ENCODE measurements around the gene MAML3. TPM values are rescaled to one million over a fixed set of nuclear protein-coding genes. Genes with fewer than 3 reads are reported as not detected.

The MAML3 gene
- total and polyA plus RNA-seq, 2 donors: 6.7 to 7.0 TPM

- WGBS: 74% methylated on average over 8 of the region's 8 CpGs
- Histone ChIP-seq H3K27ac (ENCODE audit: low read depth) (no peak overlapping the region), H3K4me1 (ENCODE audit: insufficient read depth) (peaks cover 3% of the 10 kb centered on the region), H3K4me3 (ENCODE audit: low read depth, low read length) (no peak overlapping the region), H3K36me3 (ENCODE audit: insufficient read depth) (no peaks in the 10 kb centered on the region)
- DNase-seq (ENCODE audit: extremely low spot score): no peak
Observed at GRCh38 chr4:140044337-140044902, 109.6 kb downstream of the MAML3 start.

DNA sequence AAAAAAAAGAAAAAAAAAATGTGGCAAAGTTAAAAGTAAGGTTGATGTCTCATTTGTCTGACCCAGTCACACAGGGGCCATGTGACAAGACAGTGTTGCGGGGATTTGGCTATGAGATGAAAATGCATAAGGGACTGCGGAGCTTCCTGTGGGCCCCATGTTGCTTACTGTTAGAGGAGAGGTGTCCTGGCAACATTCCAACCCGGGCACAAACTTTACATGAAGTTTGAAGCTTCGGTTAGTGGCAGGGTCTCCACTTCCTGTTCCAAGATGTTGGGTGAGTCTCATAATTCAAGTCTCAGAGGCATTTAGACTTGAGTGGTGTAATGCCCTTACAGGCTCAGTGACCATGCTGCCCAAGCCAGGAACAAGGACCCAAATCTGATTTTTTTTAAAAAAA is 111.3 kb downstream of the MAML3 start:
- Histone ChIP-seq H3K4me1 (ENCODE audit: insufficient read depth) (peaks cover 3% of the 10 kb centered on the region), H3K27ac (ENCODE audit: low read depth) (no peak overlapping the region), H3K36me3 (ENCODE audit: insufficient read depth) (no peaks in the 10 kb centered on the region), H3K4me3 (ENCODE audit: low read depth, low read length) (no peak overlapping the region)
- WGBS: 82% methylated on average over 4 of the region's 4 CpGs
- no peak for DNase-seq (ENCODE audit: extremely low spot score)

- H3K27ac ChIP-seq (ENCODE audit: low read depth): no peak overlapping the region
- H3K4me1 ChIP-seq (ENCODE audit: insufficient read depth): peaks cover 2% of the 10 kb centered on the region
- H3K36me3 ChIP-seq (ENCODE audit: insufficient read depth): no peaks in the 10 kb centered on the region
- H3K4me3 ChIP-seq (ENCODE audit: low read depth, low read length): no peak overlapping the region
- WGBS: 74% methylated on average over 3 of the region's 3 CpGs
- no peak for DNase-seq (ENCODE audit: extremely low spot score)
Observed at GRCh38 chr4:140038031-140038533, 115.9 kb downstream of the MAML3 start.

GRCh38 chr4:140037353-140038030 is 116.5 kb downstream of the MAML3 start:
- Histone ChIP-seq H3K36me3 (ENCODE audit: insufficient read depth) (no peaks in the 10 kb centered on the region), H3K27ac (ENCODE audit: low read depth) (no peak overlapping the region), H3K4me3 (ENCODE audit: low read depth, low read length) (no peak overlapping the region), H3K4me1 (ENCODE audit: insufficient read depth) (no peaks in the 10 kb centered on the region)
- no peak for DNase-seq (ENCODE audit: extremely low spot score)
- WGBS: 74% methylated on average over 6 of the region's 6 CpGs

GRCh38 chr4:140031706-140032105 is 122.3 kb downstream of the MAML3 start:
- Histone ChIP-seq H3K36me3 (ENCODE audit: insufficient read depth) (no peaks in the 10 kb centered on the region), H3K4me3 (ENCODE audit: low read depth, low read length) (no peak overlapping the region), H3K4me1 (ENCODE audit: insufficient read depth) (no peaks in the 10 kb centered on the region), H3K27ac (ENCODE audit: low read depth) (no peak overlapping the region)
- no peak for DNase-seq (ENCODE audit: extremely low spot score)
- 72% methylated on average over 2 of the region's 2 CpGs for WGBS

GRCh38 chr4:140031061-140031460 is 122.9 kb downstream of the MAML3 start:
- no peak overlapping the region for H3K27ac ChIP-seq (ENCODE audit: low read depth)
- H3K36me3 ChIP-seq (ENCODE audit: insufficient read depth): no peaks in the 10 kb centered on the region
- DNase-seq (ENCODE audit: extremely low spot score): no peak
- WGBS: 74% methylated on average over 6 of the region's 6 CpGs
- H3K4me3 ChIP-seq (ENCODE audit: low read depth, low read length): no peak overlapping the region
- H3K4me1 ChIP-seq (ENCODE audit: insufficient read depth): no peaks in the 10 kb centered on the region

DNA sequence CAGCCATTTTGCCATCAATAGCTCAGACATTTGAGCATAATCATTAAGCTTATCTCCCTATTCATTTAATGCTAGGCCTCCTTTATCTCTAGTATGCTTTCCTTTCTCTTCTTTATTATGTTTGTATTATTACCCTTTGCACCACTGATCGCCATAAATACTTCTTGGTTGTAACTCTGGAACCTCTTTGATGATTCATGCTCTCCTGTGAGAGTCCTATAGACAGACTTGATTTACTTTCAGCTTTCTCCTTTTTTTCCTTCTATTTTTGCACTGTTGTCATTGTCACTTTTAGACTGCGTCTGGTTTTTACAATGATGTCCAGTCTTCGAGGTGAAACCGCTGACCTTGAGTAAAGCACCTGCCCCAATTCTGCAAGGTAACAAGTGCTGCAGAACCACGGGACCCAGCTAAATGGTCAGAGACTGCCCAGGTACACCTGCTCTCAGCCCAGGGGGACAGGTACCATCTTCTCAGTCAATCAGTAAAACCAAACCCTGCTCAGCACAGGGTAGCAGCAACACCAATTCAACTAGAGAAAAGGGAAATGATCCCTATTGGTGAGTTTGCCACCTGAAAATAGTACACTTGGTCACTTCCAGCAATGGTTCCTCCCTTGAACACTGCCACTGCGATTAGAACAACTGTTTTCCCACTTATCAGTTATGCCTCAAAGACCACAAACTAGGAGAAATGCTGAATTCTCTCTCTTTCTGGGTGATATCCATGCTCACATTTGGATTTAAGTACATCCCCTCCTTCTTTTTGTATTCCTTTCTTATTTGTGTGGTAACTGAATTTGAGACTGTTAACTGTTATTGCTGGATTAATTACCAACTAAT is 125.1 kb downstream of the MAML3 start:
- WGBS: 80% methylated on average over 6 of the region's 6 CpGs
- Histone ChIP-seq H3K4me3 (ENCODE audit: low read depth, low read length) (no peak overlapping the region), H3K36me3 (ENCODE audit: insufficient read depth) (no peaks in the 10 kb centered on the region), H3K27ac (ENCODE audit: low read depth) (no peak overlapping the region), H3K4me1 (ENCODE audit: insufficient read depth) (no peaks in the 10 kb centered on the region)
- no peak for DNase-seq (ENCODE audit: extremely low spot score)

- WGBS: 94% methylated on average over 1 of the region's 1 CpG
- no peak for DNase-seq (ENCODE audit: extremely low spot score)
Observed at GRCh38 chr4:140028101-140028500, 125.9 kb downstream of the MAML3 start.

GRCh38 chr4:140027101-140027500 is 126.9 kb downstream of the MAML3 start:
- Histone ChIP-seq H3K27ac (ENCODE audit: low read depth) (no peak overlapping the region), H3K36me3 (ENCODE audit: insufficient read depth) (no peaks in the 10 kb centered on the region), H3K4me3 (ENCODE audit: low read depth, low read length) (no peak overlapping the region), H3K4me1 (ENCODE audit: insufficient read depth) (peaks cover 1% of the 10 kb centered on the region)
- no peak for DNase-seq (ENCODE audit: extremely low spot score)
- WGBS: 84% methylated on average over 5 of the region's 5 CpGs

More at GRCh38 chr4:140028101-140028500, 125.9 kb downstream of the MAML3 start:
- H3K4me3 ChIP-seq (ENCODE audit: low read depth, low read length): no peak overlapping the region
- peaks cover under 1% of the 10 kb centered on the region for H3K4me1 ChIP-seq (ENCODE audit: insufficient read depth)
- H3K27ac ChIP-seq (ENCODE audit: low read depth): no peak overlapping the region
- no peaks in the 10 kb centered on the region for H3K36me3 ChIP-seq (ENCODE audit: insufficient read depth)

- no peak overlapping the region for H3K27ac ChIP-seq (ENCODE audit: low read depth)
- peaks cover 1% of the 10 kb centered on the region for H3K4me1 ChIP-seq (ENCODE audit: insufficient read depth)
- H3K4me3 ChIP-seq (ENCODE audit: low read depth, low read length): no peak overlapping the region
- WGBS: 74% methylated on average over 6 of the region's 6 CpGs
- DNase-seq (ENCODE audit: extremely low spot score): no peak
- H3K36me3 ChIP-seq (ENCODE audit: insufficient read depth): no peaks in the 10 kb centered on the region
Observed at GRCh38 chr4:140025470-140025869, 128.5 kb downstream of the MAML3 start.

DNA sequence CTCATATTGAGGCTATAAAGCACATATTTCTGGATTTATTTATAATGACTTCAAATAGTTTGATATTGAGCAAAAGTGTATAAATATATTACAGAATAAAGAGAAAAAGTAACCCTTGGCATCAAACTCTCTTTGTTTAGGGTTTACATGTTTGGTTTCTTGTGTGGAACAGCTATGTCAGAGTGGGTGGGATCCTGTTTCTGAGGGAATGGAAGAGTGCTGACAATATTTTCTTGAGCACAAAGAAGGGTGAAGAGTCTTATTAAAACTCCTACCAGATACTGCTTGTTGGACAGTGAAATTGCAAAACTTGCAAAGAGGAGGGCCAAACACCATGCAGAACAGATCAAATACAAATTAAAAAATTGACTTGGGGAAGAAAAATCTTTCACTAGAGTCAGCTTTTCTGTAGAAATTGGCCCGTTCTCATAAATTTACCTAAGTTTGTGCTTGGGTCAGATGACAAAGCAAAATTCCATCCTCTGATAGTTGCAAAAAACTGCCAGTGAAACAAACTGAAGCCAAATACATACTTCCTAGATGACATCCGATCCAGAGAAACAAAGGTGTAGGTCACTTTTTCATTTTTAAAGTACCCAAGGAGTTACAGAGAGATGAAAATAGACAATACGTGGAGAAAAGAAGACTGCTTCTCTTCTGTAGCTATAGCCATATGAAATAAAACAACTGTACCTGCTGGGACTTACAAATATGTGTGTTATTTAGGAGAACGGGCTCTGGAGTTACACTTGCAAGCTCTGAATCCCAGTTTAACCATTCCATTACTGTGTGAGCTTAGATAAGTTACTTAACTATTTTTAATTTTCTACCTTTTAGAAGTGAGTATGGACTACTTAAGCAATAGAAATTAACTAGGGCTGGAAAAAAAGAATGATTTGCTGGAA is 133.3 kb downstream of the MAML3 start:
- Histone ChIP-seq H3K27ac (ENCODE audit: low read depth) (peak overlapping the region; percentile 10), H3K4me1 (ENCODE audit: insufficient read depth) (peaks cover 1% of the 10 kb centered on the region), H3K36me3 (ENCODE audit: insufficient read depth) (no peaks in the 10 kb centered on the region), H3K4me3 (ENCODE audit: low read depth, low read length) (no peak overlapping the region)
- 27% methylated on average over 4 of the region's 4 CpGs for WGBS
- DNase-seq (ENCODE audit: extremely low spot score): no peak

GRCh38 chr4:140019619-140020347 is 134.2 kb downstream of the MAML3 start:
- WGBS: 84% methylated on average over 3 of the region's 3 CpGs
- H3K4me3 ChIP-seq (ENCODE audit: low read depth, low read length): no peak overlapping the region
- no peak for DNase-seq (ENCODE audit: extremely low spot score)
- H3K27ac ChIP-seq (ENCODE audit: low read depth): no peak overlapping the region
- H3K4me1 ChIP-seq (ENCODE audit: insufficient read depth): peaks cover 1% of the 10 kb centered on the region
- H3K36me3 ChIP-seq (ENCODE audit: insufficient read depth): no peaks in the 10 kb centered on the region

Measured in urinary bladder (tissue), 4 donors.